ENCODE data around the gene FGF19.

Gene FGF19

DNA sequence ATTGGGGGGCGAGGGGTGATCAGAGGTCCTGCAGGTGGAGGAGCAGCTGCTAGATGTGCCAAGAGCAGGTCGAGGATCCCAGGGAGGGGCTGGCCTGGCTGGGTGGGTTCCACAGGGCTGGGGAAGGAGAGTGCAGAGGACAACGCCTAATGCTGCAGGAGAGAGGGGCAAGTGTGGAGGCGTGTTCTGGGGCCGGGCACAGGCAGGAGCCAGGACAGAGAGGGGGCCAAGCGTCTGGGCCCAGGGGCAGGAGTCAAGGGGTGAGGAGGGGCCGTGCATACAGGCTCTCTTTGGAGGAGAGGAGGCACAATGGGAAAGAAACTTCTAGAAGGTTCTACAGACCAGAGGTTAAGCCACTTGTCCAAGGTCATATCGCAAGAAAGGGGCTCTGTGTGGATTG lies 26.7 kb upstream of the FGF19 start:
- TF ChIP-seq, protein P1, sequence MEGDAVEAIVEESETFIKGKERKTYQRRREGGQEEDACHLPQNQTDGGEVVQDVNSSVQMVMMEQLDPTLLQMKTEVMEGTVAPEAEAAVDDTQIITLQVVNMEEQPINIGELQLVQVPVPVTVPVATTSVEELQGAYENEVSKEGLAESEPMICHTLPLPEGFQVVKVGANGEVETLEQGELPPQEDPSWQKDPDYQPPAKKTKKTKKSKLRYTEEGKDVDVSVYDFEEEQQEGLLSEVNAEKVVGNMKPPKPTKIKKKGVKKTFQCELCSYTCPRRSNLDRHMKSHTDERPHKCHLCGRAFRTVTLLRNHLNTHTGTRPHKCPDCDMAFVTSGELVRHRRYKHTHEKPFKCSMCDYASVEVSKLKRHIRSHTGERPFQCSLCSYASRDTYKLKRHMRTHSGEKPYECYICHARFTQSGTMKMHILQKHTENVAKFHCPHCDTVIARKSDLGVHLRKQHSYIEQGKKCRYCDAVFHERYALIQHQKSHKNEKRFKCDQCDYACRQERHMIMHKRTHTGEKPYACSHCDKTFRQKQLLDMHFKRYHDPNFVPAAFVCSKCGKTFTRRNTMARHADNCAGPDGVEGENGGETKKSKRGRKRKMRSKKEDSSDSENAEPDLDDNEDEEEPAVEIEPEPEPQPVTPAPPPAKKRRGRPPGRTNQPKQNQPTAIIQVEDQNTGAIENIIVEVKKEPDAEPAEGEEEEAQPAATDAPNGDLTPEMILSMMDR (IDR thresholded peaks at IDR 0.05) = no peak
- no peak for TF ChIP-seq ZFX (IDR thresholded peaks at IDR 0.05; ENCODE audit: borderline replicate concordance)
- H3K27ac ChIP-seq = no peak overlapping the region

DNA sequence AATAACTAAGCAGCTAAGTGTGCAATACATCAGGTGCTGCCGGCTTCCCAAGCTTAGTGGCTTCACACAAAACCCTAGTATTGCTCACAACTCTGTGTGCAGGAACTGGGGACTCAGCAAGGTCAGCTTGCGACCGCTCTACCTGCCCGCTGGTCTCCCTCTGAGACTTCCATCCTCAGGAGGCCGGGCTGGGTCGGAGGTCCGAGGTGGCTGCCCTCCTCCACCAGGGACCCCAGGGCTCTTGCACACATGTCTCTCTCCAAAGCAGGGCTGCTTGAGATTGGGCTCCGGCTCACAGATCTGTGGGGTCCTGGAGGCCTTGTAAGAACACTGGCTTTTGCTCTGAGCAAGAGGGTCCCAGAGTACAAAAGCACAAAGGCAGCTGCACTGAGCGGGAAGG lies 25.4 kb upstream of the FGF19 start:
- no peak overlapping the region for H3K27ac ChIP-seq
- no peak for TF ChIP-seq ZFX (IDR thresholded peaks at IDR 0.05; ENCODE audit: borderline replicate concordance)
- TF ChIP-seq, protein P1 (IDR thresholded peaks at IDR 0.05) = no peak

DNA sequence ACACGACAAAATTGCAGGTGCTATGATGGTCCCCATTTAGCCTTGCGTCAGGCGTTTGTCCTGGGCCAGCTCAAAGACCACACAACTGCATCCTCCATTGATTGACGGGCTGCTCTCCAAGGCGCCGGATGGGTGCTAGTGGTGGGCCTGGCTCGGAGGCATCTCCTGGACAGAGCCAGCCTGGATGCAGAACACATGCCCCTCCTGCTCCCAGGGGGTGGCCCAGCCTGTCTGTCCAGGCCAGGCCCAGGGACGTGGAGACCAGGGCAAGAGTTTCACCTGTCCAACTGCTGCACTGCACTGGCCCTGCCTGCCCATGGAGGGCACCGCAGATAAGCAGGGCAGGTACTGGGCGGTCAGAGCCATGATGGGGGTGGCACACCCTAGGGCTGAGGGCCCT lies 23.4 kb upstream of the FGF19 start:
- TF ChIP-seq, protein P1 (IDR thresholded peaks at IDR 0.05) = no peak
- TF ChIP-seq ZFX (IDR thresholded peaks at IDR 0.05; ENCODE audit: borderline replicate concordance) = no peak
- no peak overlapping the region for H3K27ac ChIP-seq

DNA sequence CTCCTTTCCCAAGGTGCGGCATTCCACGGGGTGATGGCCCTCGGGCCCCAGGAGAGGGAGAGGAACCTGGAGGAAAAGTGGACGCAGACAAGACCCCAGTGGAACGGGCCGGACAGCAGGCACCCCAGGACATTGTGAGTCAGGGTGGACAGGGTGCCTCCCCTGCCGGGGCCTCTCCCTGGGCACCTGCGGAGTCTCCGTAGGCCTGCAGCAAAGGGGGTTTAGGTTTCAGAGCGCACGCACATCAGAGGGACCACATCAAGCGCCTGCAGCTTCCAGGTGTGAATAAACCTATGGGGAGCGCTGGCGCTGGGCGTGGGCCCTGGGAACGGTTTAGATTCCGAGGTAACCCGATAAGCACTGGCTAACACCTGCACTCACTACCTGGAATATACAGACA lies 22.7 kb upstream of the FGF19 start:
- no peak overlapping the region for H3K27ac ChIP-seq
- TF ChIP-seq ZFX (IDR thresholded peaks at IDR 0.05; ENCODE audit: borderline replicate concordance) = no peak
- TF ChIP-seq, protein P1 (IDR thresholded peaks at IDR 0.05) = no peak

GRCh38 chr11:69726019-69726418 lies 22.2 kb upstream of the FGF19 start:
- no peak overlapping the region for H3K27ac ChIP-seq
- no peak for TF ChIP-seq ZFX (IDR thresholded peaks at IDR 0.05; ENCODE audit: borderline replicate concordance)
- TF ChIP-seq, protein P1 (IDR thresholded peaks at IDR 0.05) = no peak

DNA sequence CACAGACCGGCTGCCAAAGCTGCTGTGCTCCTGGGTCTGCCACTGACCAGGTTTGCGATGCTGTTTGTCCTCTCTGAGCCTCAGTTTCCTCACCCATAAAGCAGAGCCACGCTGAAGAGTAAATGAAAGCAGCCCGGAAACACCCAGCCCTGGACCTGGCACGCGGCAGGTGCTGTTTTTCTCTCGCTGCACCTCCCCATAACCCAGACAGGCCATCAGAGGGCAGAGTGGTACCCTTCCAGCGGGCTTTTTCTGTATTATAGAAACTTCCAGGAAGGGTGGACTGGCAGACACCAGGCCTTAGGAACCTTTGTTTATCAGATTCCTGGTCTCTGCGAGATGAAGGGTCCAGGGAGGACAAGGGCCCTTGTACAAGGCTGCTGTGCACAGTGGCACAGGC lies 17.9 kb upstream of the FGF19 start:
- TF ChIP-seq, protein P1 (IDR thresholded peaks at IDR 0.05) = peak; percentile 32
- TF ChIP-seq ZFX (IDR thresholded peaks at IDR 0.05; ENCODE audit: borderline replicate concordance) = no peak
- H3K27ac ChIP-seq = no peak overlapping the region

DNA sequence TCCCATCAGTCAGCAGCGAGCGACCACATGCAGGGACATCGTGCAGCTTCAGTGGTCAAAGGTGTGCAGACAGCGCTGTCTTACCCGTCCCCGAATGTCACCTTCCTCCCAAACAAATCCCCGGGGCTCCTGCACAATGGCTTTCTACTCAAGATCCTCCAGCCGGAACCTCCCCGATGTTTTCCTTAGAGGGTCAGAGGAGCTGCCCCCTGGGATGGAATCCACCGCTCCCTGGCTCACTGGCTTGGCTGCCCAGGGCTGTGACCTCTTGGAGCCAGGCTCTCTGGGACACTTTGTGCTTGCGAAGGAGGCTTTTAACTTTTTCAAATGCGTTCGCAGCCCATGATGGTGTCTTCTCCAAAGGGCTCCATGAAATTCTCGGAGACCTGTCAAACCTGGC lies 17.3 kb upstream of the FGF19 start:
- TF ChIP-seq, protein P1 (IDR thresholded peaks at IDR 0.05) = no peak
- no peak for TF ChIP-seq ZFX (IDR thresholded peaks at IDR 0.05; ENCODE audit: borderline replicate concordance)
- no peak overlapping the region for H3K27ac ChIP-seq

Measured in 22Rv1 (cell line).